ENCODE data around the gene AP2S1. TPM values are rescaled to one million over a fixed set of nuclear protein-coding genes. Genes with fewer than 3 reads are reported as not detected.

AP2S1 gene
- total and polyA plus RNA-seq, 2 donors (not counting 3 experiments of a cell fraction or from before 2014, with no cell fraction given), result 313 to 376 TPM

- Histone ChIP-seq H3K36me3 (ENCODE audit: control insufficient read depth in 2 of 2, extremely low read depth in 1 of 2, insufficient read depth in 2 of 2, low read length in 2 of 2) (peaks cover 5 to 31% of the 10 kb centered on the region in 2 experiments), H3K4me2 (ENCODE audit: insufficient read depth, low read length) (no peak overlapping the region), H3K9ac (replicated peaks; ENCODE audit: extremely low read depth, insufficient read depth, low read length) (no peak overlapping the region), H2AFZ (ENCODE audit: low read depth, low read length) (no peak overlapping the region), H4K20me1 (replicated peaks; ENCODE audit: control insufficient read depth, extremely low read depth, insufficient read depth, low read length) (no peaks in the 10 kb centered on the region), H3K4me1 (ENCODE audit: control insufficient read depth, extremely low read depth, insufficient read depth, low read length) (no peaks in the 10 kb centered on the region), H3K9me3 (replicated peaks; ENCODE audit: control insufficient read depth, insufficient read depth, low read length) (no peaks in the 10 kb centered on the region), H3K27me3 (ENCODE audit: control insufficient read depth in 2 of 2, insufficient read depth in 2 of 2, low read length in 2 of 2) (no peaks in the 10 kb centered on the region), H3K9me1 (replicated peaks; ENCODE audit: control insufficient read depth, extremely low read depth, insufficient read depth, low read length) (no peaks in the 10 kb centered on the region), H3K27ac (ENCODE audit: insufficient read depth, low read depth, low read length) (no peak overlapping the region), H3K4me3 (replicated peaks in 1 of 3; ENCODE audit: insufficient read depth in 1 of 3, low read depth in 1 of 3, low read length in 3 of 3) (no peak overlapping the region), H3K79me2 (ENCODE audit: control insufficient read depth, insufficient read depth, low read length) (peaks cover 7% of the 10 kb centered on the region)
- no TSS peak for BruUV-seq (replicated peaks)
- ChIA-PET POLR2A (interaction anchor here (0.6 to 0.8 kb wide), 4 partner anchors 8 to 122 kb away, joined by 4 to 8 read pairs (median 6); no protein-coding TSS in a partner anchor), CTCF (interaction anchor here (0.5 to 6.5 kb wide), 41 partner anchors 8 to 853 kb away, joined by 3 to 128 read pairs (median 6); partner anchors contain the start of genes AP2S1 and SLC1A5)
- TF ChIP-seq MYC (IDR thresholded peaks at IDR 0.05; ENCODE audit: low read depth, low read length), result no peak
- no peak for DNase-seq (ENCODE audit: low read depth, low spot score)
- intact Hi-C loops (cut with micrococcal nuclease) (loop anchor here (1.0 kb wide), 3 partner anchors 54 to 90 kb away; no protein-coding TSS in a partner anchor), dilution Hi-C loops (cut with MboI; ENCODE audit: extremely low pct_ligation_motif_present, low sequenced_read_pairs) (no loop called here)
- FAIRE-seq, result peak; percentile 46
These were observed 10.7 kb downstream of the AP2S1 start for GRCh38 chr19:46839752-46840497.

GRCh38 chr19:46838160-46838559 lies 12.5 kb downstream of the AP2S1 start:
- TF ChIP-seq POLR2AphosphoS5 (IDR thresholded peaks at IDR 0.05; ENCODE audit: insufficient read depth, low read depth, low read length), result no peak
- Histone ChIP-seq H3K9me1 (replicated peaks; ENCODE audit: control insufficient read depth, extremely low read depth, insufficient read depth, low read length) (no peaks in the 10 kb centered on the region), H4K20me1 (replicated peaks; ENCODE audit: control insufficient read depth, extremely low read depth, insufficient read depth, low read length) (no peaks in the 10 kb centered on the region), H2AFZ (ENCODE audit: low read depth, low read length) (no peak overlapping the region), H3K9ac (replicated peaks; ENCODE audit: extremely low read depth, insufficient read depth, low read length) (no peak overlapping the region), H3K4me3 (replicated peaks in 1 of 3; ENCODE audit: insufficient read depth in 1 of 3, low read depth in 1 of 3, low read length in 3 of 3) (no peak overlapping the region), H3K4me1 (ENCODE audit: control insufficient read depth, extremely low read depth, insufficient read depth, low read length) (no peaks in the 10 kb centered on the region), H3K36me3 (ENCODE audit: control insufficient read depth in 2 of 2, extremely low read depth in 1 of 2, insufficient read depth in 2 of 2, low read length in 2 of 2) (peaks cover 3 to 27% of the 10 kb centered on the region in 2 experiments), H3K27me3 (ENCODE audit: control insufficient read depth in 2 of 2, insufficient read depth in 2 of 2, low read length in 2 of 2) (no peaks in the 10 kb centered on the region), H3K9me3 (replicated peaks; ENCODE audit: control insufficient read depth, insufficient read depth, low read length) (no peaks in the 10 kb centered on the region), H3K27ac (ENCODE audit: insufficient read depth, low read depth, low read length) (no peak overlapping the region), H3K4me2 (ENCODE audit: insufficient read depth, low read length) (no peak overlapping the region), H3K79me2 (ENCODE audit: control insufficient read depth, insufficient read depth, low read length) (peaks cover 4% of the 10 kb centered on the region)
- FAIRE-seq, result no peak
- intact Hi-C loops (cut with micrococcal nuclease), result no loop called here
- dilution Hi-C loops (cut with MboI; ENCODE audit: extremely low pct_ligation_motif_present, low sequenced_read_pairs), result no loop called here
- ChIA-PET POLR2A (no interaction called here), CTCF (interaction anchor here (6.5 kb wide), 1 partner anchor 81 kb away, joined by 128 read pairs; no protein-coding TSS in a partner anchor)
- BruUV-seq (replicated peaks), result TSS peak; percentile 81
- DNase-seq (ENCODE audit: low read depth, low spot score), result no peak

All from endothelial cell of umbilical vein (primary cell).